ENCODE measurements around the gene COL5A2.

COL5A2 gene

GRCh38 chr2:189076120-189076519 is 103.4 kb downstream of the COL5A2 start:
- no peak overlapping the region for H3K4me3 Mint-ChIP-seq
- no peaks in the 10 kb centered on the region for H3K4me1 Mint-ChIP-seq
- no peak for DNase-seq (ENCODE audit: low spot score in 2 of 2)
- no peaks in the 10 kb centered on the region for H3K9me3 Mint-ChIP-seq
- H3K36me3 Mint-ChIP-seq: no peaks in the 10 kb centered on the region
- ATAC-seq: no peak
- H3K27ac Mint-ChIP-seq: no peak overlapping the region

GRCh38 chr2:189074506-189074905 is 105.1 kb downstream of the COL5A2 start:
- ATAC-seq (no peak), DNase-seq (ENCODE audit: low spot score in 2 of 2) (no peak)
- Mint-ChIP-seq H3K27ac (no peak overlapping the region), H3K4me3 (no peak overlapping the region), H3K4me1 (no peaks in the 10 kb centered on the region), H3K36me3 (no peaks in the 10 kb centered on the region), H3K9me3 (no peaks in the 10 kb centered on the region)

- DNase-seq (ENCODE audit: low spot score in 2 of 2): no peak
These were observed 107.5 kb downstream of the COL5A2 start for GRCh38 chr2:189072036-189072435.

GRCh38 chr2:189069855-189070619 is 109.5 kb downstream of the COL5A2 start:
- DNase-seq (ENCODE audit: low spot score in 2 of 2) (no peak), ATAC-seq (no peak)
- no peaks in the 10 kb centered on the region for H3K9me3 Mint-ChIP-seq
- H3K4me1 Mint-ChIP-seq: no peaks in the 10 kb centered on the region
- no peak overlapping the region for H3K27ac Mint-ChIP-seq
- no peak overlapping the region for H3K4me3 Mint-ChIP-seq
- no peaks in the 10 kb centered on the region for H3K36me3 Mint-ChIP-seq

More at GRCh38 chr2:189072036-189072435, 107.5 kb downstream of the COL5A2 start:
- no peak for ATAC-seq
- H3K9me3 Mint-ChIP-seq: no peaks in the 10 kb centered on the region
- H3K4me3 Mint-ChIP-seq: no peak overlapping the region
- no peaks in the 10 kb centered on the region for H3K4me1 Mint-ChIP-seq
- no peak overlapping the region for H3K27ac Mint-ChIP-seq
- H3K36me3 Mint-ChIP-seq: no peaks in the 10 kb centered on the region

- Mint-ChIP-seq H3K4me3 (no peak overlapping the region), H3K27ac (no peak overlapping the region), H3K4me1 (no peaks in the 10 kb centered on the region), H3K9me3 (no peaks in the 10 kb centered on the region), H3K36me3 (no peaks in the 10 kb centered on the region)
- DNase-seq (ENCODE audit: low spot score in 2 of 2) (no peak), ATAC-seq (no peak)
These were observed 113.5 kb downstream of the COL5A2 start for GRCh38 chr2:189066037-189066436.

GRCh38 chr2:189060096-189060642 is 119.4 kb downstream of the COL5A2 start:
- Mint-ChIP-seq H3K4me1 (no peaks in the 10 kb centered on the region), H3K36me3 (no peaks in the 10 kb centered on the region), H3K4me3 (no peak overlapping the region), H3K27ac (no peak overlapping the region), H3K9me3 (no peaks in the 10 kb centered on the region)
- DNase-seq (ENCODE audit: low spot score in 2 of 2): no peak
- no peak for ATAC-seq

- H3K36me3 Mint-ChIP-seq: no peaks in the 10 kb centered on the region
- H3K27ac Mint-ChIP-seq: no peak overlapping the region
These were observed 122.2 kb downstream of the COL5A2 start for GRCh38 chr2:189057316-189057715.

GRCh38 chr2:189056200-189057106 is 123.1 kb downstream of the COL5A2 start:
- no peak for DNase-seq (ENCODE audit: low spot score in 2 of 2)
- no peaks in the 10 kb centered on the region for H3K4me1 Mint-ChIP-seq
- no peaks in the 10 kb centered on the region for H3K9me3 Mint-ChIP-seq
- H3K36me3 Mint-ChIP-seq: no peaks in the 10 kb centered on the region
- no peak overlapping the region for H3K4me3 Mint-ChIP-seq
- H3K27ac Mint-ChIP-seq: no peak overlapping the region
- no peak for ATAC-seq

More at GRCh38 chr2:189057316-189057715, 122.2 kb downstream of the COL5A2 start:
- no peaks in the 10 kb centered on the region for H3K9me3 Mint-ChIP-seq
- DNase-seq (ENCODE audit: low spot score in 2 of 2): no peak
- no peak overlapping the region for H3K4me3 Mint-ChIP-seq
- no peaks in the 10 kb centered on the region for H3K4me1 Mint-ChIP-seq
- ATAC-seq: no peak

- H3K36me3 Mint-ChIP-seq: no peaks in the 10 kb centered on the region
- no peak for DNase-seq (ENCODE audit: low spot score in 2 of 2)
- no peak for ATAC-seq
- no peaks in the 10 kb centered on the region for H3K4me1 Mint-ChIP-seq
- H3K9me3 Mint-ChIP-seq: no peaks in the 10 kb centered on the region
- no peak overlapping the region for H3K4me3 Mint-ChIP-seq
- H3K27ac Mint-ChIP-seq: no peak overlapping the region
These were observed 129.3 kb downstream of the COL5A2 start for GRCh38 chr2:189050165-189050712.

- H3K4me1 Mint-ChIP-seq: no peaks in the 10 kb centered on the region
- H3K9me3 Mint-ChIP-seq: no peaks in the 10 kb centered on the region
- no peaks in the 10 kb centered on the region for H3K36me3 Mint-ChIP-seq
- ATAC-seq (no peak), DNase-seq (ENCODE audit: low spot score in 2 of 2) (no peak)
- no peak overlapping the region for H3K4me3 Mint-ChIP-seq
- H3K27ac Mint-ChIP-seq: no peak overlapping the region
These were observed 129.8 kb downstream of the COL5A2 start for GRCh38 chr2:189049709-189050164.

GRCh38 chr2:189048189-189048588 is 131.4 kb downstream of the COL5A2 start:
- Mint-ChIP-seq H3K4me1 (no peaks in the 10 kb centered on the region), H3K36me3 (no peaks in the 10 kb centered on the region), H3K4me3 (no peak overlapping the region), H3K9me3 (no peaks in the 10 kb centered on the region), H3K27ac (no peak overlapping the region)
- no peak for ATAC-seq
- no peak for DNase-seq (ENCODE audit: low spot score in 2 of 2)

- Mint-ChIP-seq H3K9me3 (no peaks in the 10 kb centered on the region), H3K27ac (no peak overlapping the region), H3K4me1 (no peaks in the 10 kb centered on the region), H3K4me3 (no peak overlapping the region), H3K36me3 (no peaks in the 10 kb centered on the region)
- ATAC-seq (no peak), DNase-seq (ENCODE audit: low spot score in 2 of 2) (no peak)
These were observed 132.2 kb downstream of the COL5A2 start for GRCh38 chr2:189047171-189047888.

- no peak overlapping the region for H3K4me3 Mint-ChIP-seq
- no peaks in the 10 kb centered on the region for H3K4me1 Mint-ChIP-seq
- ATAC-seq: no peak
- no peaks in the 10 kb centered on the region for H3K9me3 Mint-ChIP-seq
- no peaks in the 10 kb centered on the region for H3K36me3 Mint-ChIP-seq
- no peak overlapping the region for H3K27ac Mint-ChIP-seq
- DNase-seq (ENCODE audit: low spot score in 2 of 2): no peak
These were observed 133.2 kb downstream of the COL5A2 start for GRCh38 chr2:189046320-189046719.

- H3K4me1 Mint-ChIP-seq: no peaks in the 10 kb centered on the region
- no peak overlapping the region for H3K27ac Mint-ChIP-seq
- H3K4me3 Mint-ChIP-seq: no peak overlapping the region
- ATAC-seq (no peak), DNase-seq (ENCODE audit: low spot score in 2 of 2) (no peak)
- H3K36me3 Mint-ChIP-seq: no peaks in the 10 kb centered on the region
- no peaks in the 10 kb centered on the region for H3K9me3 Mint-ChIP-seq
These were observed 133.7 kb downstream of the COL5A2 start for GRCh38 chr2:189045836-189046235.

- ATAC-seq (no peak), DNase-seq (ENCODE audit: low spot score in 2 of 2) (no peak)
- Mint-ChIP-seq H3K4me1 (no peaks in the 10 kb centered on the region), H3K27ac (no peak overlapping the region), H3K9me3 (no peaks in the 10 kb centered on the region), H3K4me3 (no peak overlapping the region), H3K36me3 (no peaks in the 10 kb centered on the region)
These were observed 142.0 kb downstream of the COL5A2 start for GRCh38 chr2:189037518-189037917.

All from stimulated activated effector memory CD8-positive, alpha-beta T cell treated with anti-CD3 and anti-CD28 coated beads, Interleukin-12 subunit alpha, Interleukin-12 subunit beta, amount 100 ng/mL, for 72 hours (primary cell).